IMR-90 (cell line): Measurements from ENCODE around the gene TMEM52. TPM values are rescaled to one million over a fixed set of nuclear protein-coding genes. Genes with fewer than 3 reads are reported as not detected.

Source experiments
- ATAC-seq: fragments of 200-7000 bp; cut with Tn5 transposase; 2 replicates; pipeline ENCODE4 v1.9.1; 2020; ENCODE audit warnings: low read depth, mild to moderate bottlenecking, moderate library complexity
- BruUV-seq: library from RNA; stranded (reverse); fragments of 400-500 nt; replicated peaks from 2 replicates; lab custom pipeline; 2021; lab: Mats Ljungman, UMichigan
- CTCF ChIA-PET: fragments of 300-600 bp; formaldehyde crosslinking; extraction: SDS; loops from one replicate; lab custom pipeline; 2021; ENCODE audit warnings: antibody characterized with exemption; lab: Yijun Ruan, JAX
- POLR2A ChIA-PET: fragments of 300-600 bp; sonication (Branson Sonifier 250); formaldehyde crosslinking; loops from one replicate; lab custom pipeline; 2022; ENCODE audit warnings: antibody characterized with exemption; ENCODE audit not compliant: unreplicated experiment; lab: Charles Lee
- DNase-seq: peaks from one replicate; pipeline ENCODE4 v3.0.0; 2013
- H2AFZ ChIP-seq: replicated peaks from 2 replicates; pipeline ENCODE3; 2013; ENCODE audit warnings: low read length, mild to moderate bottlenecking; ENCODE audit not compliant: poor library complexity
- H2AK5ac ChIP-seq: 2 replicates; pipeline ENCODE4 v1.6.1; 2013; ENCODE audit warnings: low read depth, low read length, inconsistent platforms
- H2AK9ac ChIP-seq: replicated peaks from 2 replicates; pipeline ENCODE3; 2013; ENCODE audit warnings: mild to moderate bottlenecking, low read depth, low read length, moderate library complexity; ENCODE audit not compliant: poor library complexity
- H2BK120ac ChIP-seq: 2 replicates; pipeline ENCODE4 v1.6.1; 2013; ENCODE audit warnings: low read depth, low read length, inconsistent platforms
- H2BK15ac ChIP-seq: 3 replicates; pipeline ENCODE4 v1.6.1; 2013; ENCODE audit warnings: low read depth, low read length, inconsistent platforms
- H2BK20ac ChIP-seq: 2 replicates; pipeline ENCODE4 v1.6.1; 2013; ENCODE audit warnings: low read depth, mild to moderate bottlenecking, inconsistent platforms, low read length, moderate library complexity
- H2BK5ac ChIP-seq: 2 replicates; pipeline ENCODE4 v1.6.1; 2013; ENCODE audit warnings: mild to moderate bottlenecking, low read depth, low read length, inconsistent platforms; ENCODE audit not compliant: poor library complexity, severe bottlenecking
- H3K14ac ChIP-seq: replicated peaks from 2 replicates; pipeline ENCODE4 v1.6.1; 2013; ENCODE audit warnings: low read depth, low read length, inconsistent platforms
- H3K18ac ChIP-seq: 2 replicates; pipeline ENCODE4 v1.6.1; 2013; ENCODE audit warnings: low read depth, low read length, control low read depth
- H3K23ac ChIP-seq: 2 replicates; pipeline ENCODE4 v1.6.1; 2013; ENCODE audit warnings: low read depth, low read length, inconsistent platforms
- H3K27ac ChIP-seq: 2 replicates; pipeline ENCODE4 v1.5.1; 2013; ENCODE audit warnings: mild to moderate bottlenecking, control low read depth, low read length; ENCODE audit not compliant: insufficient read depth
- H3K27me3 ChIP-seq: 2 replicates; pipeline ENCODE4 v1.6.1; 2013; ENCODE audit warnings: low read length; ENCODE audit not compliant: control insufficient read depth, insufficient read depth
- H3K36me3 ChIP-seq: 2 replicates; pipeline ENCODE4 v1.6.1; 2013; ENCODE audit warnings: low read length, mixed read lengths; ENCODE audit not compliant: control insufficient read depth, insufficient read depth
- H3K4ac ChIP-seq: 2 replicates; pipeline ENCODE4 v1.6.1; 2013; ENCODE audit warnings: low read depth, low read length, inconsistent platforms
- H3K4me1 ChIP-seq: 2 replicates; pipeline ENCODE4 v1.6.1; 2013; ENCODE audit warnings: low read length, mixed read lengths; ENCODE audit not compliant: control insufficient read depth, insufficient read depth
- H3K4me2 ChIP-seq: 2 replicates; pipeline ENCODE4 v1.6.1; 2013; ENCODE audit warnings: low read depth, mild to moderate bottlenecking, control low read depth, low read length, moderate library complexity
- H3K4me3 ChIP-seq: 2 replicates; pipeline ENCODE4 v1.5.1; 2013; ENCODE audit warnings: low read depth, mild to moderate bottlenecking, control low read depth, low read length, moderate library complexity; ENCODE audit not compliant: insufficient read depth
- H3K56ac ChIP-seq: 2 replicates; pipeline ENCODE4 v1.6.1; 2013; ENCODE audit warnings: low read length, inconsistent platforms; ENCODE audit not compliant: insufficient read depth; ENCODE audit errors: extremely low read depth
- H3K79me1 ChIP-seq, 2 experiments: 2 replicates each; pipeline ENCODE4 v1.6.1; 2013; ENCODE audit warnings: low read length in 2 of 2, inconsistent platforms in 1 of 2, low read depth in 1 of 2
- H3K9ac ChIP-seq: 2 replicates; pipeline ENCODE4 v1.6.1; 2013; ENCODE audit warnings: low read depth, low read length, control low read depth
- H3K9me1 ChIP-seq: 2 replicates; pipeline ENCODE4 v1.6.1; 2013; ENCODE audit warnings: low read length, inconsistent platforms; ENCODE audit not compliant: insufficient read depth
- H3K9me3 ChIP-seq: 2 replicates; pipeline ENCODE4 v1.6.1; 2013; ENCODE audit warnings: low read length; ENCODE audit not compliant: control insufficient read depth, insufficient read depth
- H4K20me1 ChIP-seq: 2 replicates; pipeline ENCODE4 v1.6.1; 2013; ENCODE audit warnings: low read length, inconsistent platforms; ENCODE audit not compliant: insufficient read depth
- H4K5ac ChIP-seq: 2 replicates; pipeline ENCODE4 v1.6.1; 2013; ENCODE audit warnings: mild to moderate bottlenecking, low read depth, low read length, control low read depth
- H4K8ac ChIP-seq, 2 experiments: 2 replicates each; pipeline ENCODE4 v1.6.1; 2013; ENCODE audit warnings: low read depth in 2 of 2, low read length in 2 of 2, control low read depth in 1 of 2, inconsistent platforms in 1 of 2
- H4K91ac ChIP-seq: 2 replicates; pipeline ENCODE4 v1.6.1; 2013; ENCODE audit warnings: low read depth, low read length, inconsistent platforms; ENCODE audit not compliant: insufficient read depth
- BHLHE40 ChIP-seq: fragments of 150-350 bp; IDR thresholded peaks from 2 replicates; pipeline ENCODE4 v1.6.1; 2016; ENCODE audit warnings: mild to moderate bottlenecking, low read depth, low read length
- CHD1 ChIP-seq: IDR thresholded peaks from 2 replicates; pipeline ENCODE4 v1.6.1; 2012; ENCODE audit warnings: low read depth, low read length, improper control_type of control experiment
- CTCF ChIP-seq: conservative IDR thresholded peaks from 2 replicates; pipeline ENCODE4 v1.5.1; 2012; ENCODE audit warnings: mild to moderate bottlenecking, low read depth, low read length, improper control_type of control experiment
- FOS ChIP-seq: fragments of 150-350 bp; IDR thresholded peaks from 2 replicates; pipeline ENCODE4 v1.6.1; 2016; ENCODE audit warnings: low read depth, low read length
- RAD21 ChIP-seq: IDR thresholded peaks from 2 replicates; pipeline ENCODE4 v1.6.1; 2012; ENCODE audit warnings: low read length, improper control_type of control experiment
- RCOR1 ChIP-seq: IDR thresholded peaks from 2 replicates; pipeline ENCODE4 v1.6.1; 2012; ENCODE audit warnings: mild to moderate bottlenecking, low read length, improper control_type of control experiment; ENCODE audit not compliant: insufficient replicate concordance
- SMC3 ChIP-seq: fragments of 150-350 bp; IDR thresholded peaks from 2 replicates; pipeline ENCODE4 v1.6.1; 2016; ENCODE audit warnings: low read depth, mild to moderate bottlenecking, antibody characterized with exemption, low read length, moderate library complexity
- USF2 ChIP-seq: fragments of 150-350 bp; IDR thresholded peaks from 2 replicates; pipeline ENCODE4 v1.6.1; 2017; ENCODE audit warnings: mild to moderate bottlenecking, antibody characterized with exemption, low read length, low read depth
- WGBS, 2 experiments: methylation state at CpG; one replicate each; pipeline versions ENCODE4 v1.1.5 to v1.1.7; 2013; ENCODE audit warnings: missing lambda C conversion rate in 2 of 2; ENCODE audit not compliant: insufficient read length in 1 of 2; ENCODE audit errors: extremely low coverage in 2 of 2; 5-methylcytosine and 5-hydroxymethylcytosine counted together
- dilution Hi-C: fragments of 300-500 bp; cut with HindIII; formaldehyde crosslinking; loops from one replicate; pipeline ENCODE4 v1.14.3; 2018; ENCODE audit warnings: low sequenced_read_pairs; ENCODE audit not compliant: unreplicated experiment
- in situ Hi-C: fragments of 300-500 bp; cut with MboI; formaldehyde crosslinking; loops from 3 replicates; pipeline ENCODE4 v1.14.3; 2019; ENCODE audit warnings: low sequenced_read_pairs, inconsistent platforms, mixed read lengths
- intact Hi-C: fragments of 100-400 bp; cut with micrococcal nuclease; formaldehyde crosslinking; loops from 2 replicates; pipeline ENCODE4 v1.10.0; 2022
- polyA plus RNA-seq, 3 experiments: library from polyadenylated mRNA; depleted of rRNA; stranded (reverse); fragments of >200 nt; gene quantifications; 2 replicates each; pipeline ENCODE4 v1.2.3, GENCODE V29; 2012; ENCODE audit warnings: low replicate concordance in 1 of 3
- total RNA-seq: library from RNA; depleted of rRNA; stranded (reverse); fragments of >200 nt; gene quantifications from 2 replicates; pipeline ENCODE4 v1.2.3, GENCODE V29; 2012

Gene TMEM52
- total and polyA plus RNA-seq, 2 of the 4 experiments (the other 2 are of a cell fraction) = 0.54 to 1.3 TPM

GRCh38 chr1:1960480-1961196 is 41.6 kb upstream of the TMEM52 start:
- Histone ChIP-seq H4K91ac (no peak overlapping the region), H3K18ac (no peak overlapping the region), H3K14ac (no peak overlapping the region), H3K9me3 (no peaks in the 10 kb centered on the region), H4K5ac (no peak overlapping the region), H3K4me3 (no peak overlapping the region), H3K4ac (no peak overlapping the region), H3K79me1 (no peaks in the 10 kb centered on the region), H2AK5ac (no peak overlapping the region), H2BK15ac (no peak overlapping the region), H2AK9ac (peak overlapping the region; percentile 51), H3K4me2 (no peak overlapping the region), H3K4me1 (peaks cover 2% of the 10 kb centered on the region; the same call in 1 of the 2 replicates), H3K23ac (no peak overlapping the region), H3K9ac (no peak overlapping the region), H3K9me1 (no peaks in the 10 kb centered on the region), H3K27ac (no peak overlapping the region), H2BK120ac (no peak overlapping the region), H2BK5ac (no peak overlapping the region), H3K56ac (no peak overlapping the region), H3K36me3 (no peaks in the 10 kb centered on the region), H4K8ac (no peak overlapping the region), H4K20me1 (no peaks in the 10 kb centered on the region), H2BK20ac (no peak overlapping the region), H2AFZ (no peak overlapping the region), H3K27me3 (peaks cover 42% of the 10 kb centered on the region)
- DNase-seq (no peak), ATAC-seq (no peak)
- dilution Hi-C loops (no loop called here), in situ Hi-C loops (loop anchor here (10.0 to 25.0 kb wide), 2 partner anchors 194 to 402 kb away; no protein-coding TSS in a partner anchor), intact Hi-C loops (loop anchor here (5.0 kb wide), 1 partner anchor 87 kb away; no protein-coding TSS in a partner anchor)
- ChIA-PET CTCF (interaction anchor here (0.6 to 1.3 kb wide), 2 partner anchors 73 to 84 kb away, joined by 6 read pairs; no protein-coding TSS in a partner anchor), POLR2A (interaction anchor here (0.6 kb wide), 1 partner anchor 48 kb away, joined by 3 read pairs; no protein-coding TSS in a partner anchor)
- WGBS, 2 experiments = 60% methylated on average over 1 of the region's 17 CpGs; no CpG with 5 or more reads in 1 of the 2 experiments
- no peak for TF ChIP-seq CHD1
- TF ChIP-seq RCOR1 = no peak
- no peak for TF ChIP-seq CTCF
- TF ChIP-seq FOS = no peak
- TF ChIP-seq RAD21 = no peak
- TF ChIP-seq BHLHE40 = no peak
- TF ChIP-seq SMC3 = no peak
- TF ChIP-seq USF2 = no peak
- no TSS peak for BruUV-seq
